Stimulated activated CD4-positive, alpha-beta T cell treated with anti-CD3 and anti-CD28 coated beads, Interleukin-12 subunit alpha, Interleukin-12 subunit beta, amount 100 ng/mL, for 48 hours (primary cell): ENCODE results near the gene SV2B.

Experiments
- DNase-seq, 3 donors: peaks; one replicate each; pipeline ENCODE4 v3.0.0-alpha.2; 2020; ENCODE audit warnings: low read depth in 2 of 3, low spot score in 1 of 3

The SV2B gene

GRCh38 chr15:91136386-91136923 is 36.4 kb downstream of the SV2B start:
- DNase-seq: no peak

- DNase-seq: no peak
These were observed 40.5 kb downstream of the SV2B start for GRCh38 chr15:91140601-91141000.

- no peak for DNase-seq
These were observed 41.0 kb downstream of the SV2B start for GRCh38 chr15:91141097-91141496.

- DNase-seq: no peak
These were observed 42.2 kb downstream of the SV2B start for GRCh38 chr15:91142106-91142744.

GRCh38 chr15:91142946-91143345 is 42.9 kb downstream of the SV2B start:
- DNase-seq: no peak

GRCh38 chr15:91146728-91147127 is 46.7 kb downstream of the SV2B start:
- no peak for DNase-seq

- DNase-seq: no peak
These were observed 48.2 kb downstream of the SV2B start for GRCh38 chr15:91148243-91148642.

GRCh38 chr15:91150502-91151160 is 50.6 kb downstream of the SV2B start:
- DNase-seq: no peak

GRCh38 chr15:91151781-91152563 is 51.9 kb downstream of the SV2B start:
- DNase-seq: no peak

- DNase-seq: no peak
These were observed 53.0 kb downstream of the SV2B start for GRCh38 chr15:91152896-91153581.

GRCh38 chr15:91153954-91154353 is 53.9 kb downstream of the SV2B start:
- no peak for DNase-seq

- DNase-seq: no peak
These were observed 56.2 kb downstream of the SV2B start for GRCh38 chr15:91156175-91156726.

- DNase-seq: no peak
These were observed 58.6 kb downstream of the SV2B start for GRCh38 chr15:91158415-91159394.

GRCh38 chr15:91165850-91166249 is 65.8 kb downstream of the SV2B start:
- DNase-seq: no peak

GRCh38 chr15:91168457-91168856 is 68.4 kb downstream of the SV2B start:
- DNase-seq: no peak

- DNase-seq: no peak
These were observed 71.3 kb downstream of the SV2B start for GRCh38 chr15:91171334-91171733.

- DNase-seq: no peak
These were observed 82.0 kb downstream of the SV2B start for GRCh38 chr15:91182101-91182500.

GRCh38 chr15:91183596-91183995 is 83.5 kb downstream of the SV2B start:
- DNase-seq: no peak

- DNase-seq: no peak
These were observed 84.4 kb downstream of the SV2B start for GRCh38 chr15:91184441-91184840.
